ENCODE results near the gene GNL3L.

- no peak for TF ChIP-seq CTCF (IDR thresholded peaks at IDR 0.05; ENCODE audit: insufficient read depth, low read length, poor library complexity, severe bottlenecking)
- TF ChIP-seq EZH2phosphoT487 (conservative IDR thresholded peaks at IDR 0.05; ENCODE audit: low read length): no peak
Measured at GRCh38 chrX:54597728-54598127, 67.7 kb downstream of the GNL3L start.
